DND-41 (cell line): Measurements from ENCODE around the gene ATXN7L1.

Experiments
- EZH2 ChIP-seq: IDR thresholded peaks from 3 replicates; pipeline ENCODE4 v1.6.1; 2012; ENCODE audit warnings: borderline replicate concordance, low read depth, mild to moderate bottlenecking, moderate library complexity, low read length, inconsistent platforms; ENCODE audit not compliant: severe bottlenecking
- TF ChIP-seq, protein P1 (sequence below): IDR thresholded peaks from 2 replicates; pipeline ENCODE4 v1.5.1; 2012; ENCODE audit warnings: borderline replicate concordance, low read length, moderate library complexity, mild to moderate bottlenecking; ENCODE audit not compliant: poor library complexity, severe bottlenecking; ENCODE audit errors: extremely low read depth

DNA sequence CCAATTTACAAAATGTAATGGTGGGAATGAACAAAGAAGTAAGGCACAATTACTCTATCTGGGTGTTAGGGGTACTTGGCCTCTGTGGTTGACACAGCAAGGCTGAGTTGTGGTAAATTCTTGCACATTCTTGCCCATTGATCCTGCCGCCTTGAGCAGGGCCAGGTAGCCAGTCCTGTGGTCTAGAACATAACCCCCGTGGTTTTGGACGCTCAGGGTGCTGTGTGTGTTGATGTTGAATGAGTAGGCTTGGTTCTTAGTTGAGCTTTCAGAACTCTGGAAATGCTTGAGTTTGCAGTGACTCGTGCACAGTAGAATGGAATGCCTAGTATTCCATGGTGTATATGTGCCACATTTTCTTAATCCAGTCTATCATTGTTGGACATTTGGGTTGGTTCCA lies 44.4 kb upstream of the ATXN7L1 start:
- TF ChIP-seq, protein P1, sequence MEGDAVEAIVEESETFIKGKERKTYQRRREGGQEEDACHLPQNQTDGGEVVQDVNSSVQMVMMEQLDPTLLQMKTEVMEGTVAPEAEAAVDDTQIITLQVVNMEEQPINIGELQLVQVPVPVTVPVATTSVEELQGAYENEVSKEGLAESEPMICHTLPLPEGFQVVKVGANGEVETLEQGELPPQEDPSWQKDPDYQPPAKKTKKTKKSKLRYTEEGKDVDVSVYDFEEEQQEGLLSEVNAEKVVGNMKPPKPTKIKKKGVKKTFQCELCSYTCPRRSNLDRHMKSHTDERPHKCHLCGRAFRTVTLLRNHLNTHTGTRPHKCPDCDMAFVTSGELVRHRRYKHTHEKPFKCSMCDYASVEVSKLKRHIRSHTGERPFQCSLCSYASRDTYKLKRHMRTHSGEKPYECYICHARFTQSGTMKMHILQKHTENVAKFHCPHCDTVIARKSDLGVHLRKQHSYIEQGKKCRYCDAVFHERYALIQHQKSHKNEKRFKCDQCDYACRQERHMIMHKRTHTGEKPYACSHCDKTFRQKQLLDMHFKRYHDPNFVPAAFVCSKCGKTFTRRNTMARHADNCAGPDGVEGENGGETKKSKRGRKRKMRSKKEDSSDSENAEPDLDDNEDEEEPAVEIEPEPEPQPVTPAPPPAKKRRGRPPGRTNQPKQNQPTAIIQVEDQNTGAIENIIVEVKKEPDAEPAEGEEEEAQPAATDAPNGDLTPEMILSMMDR, result no peak
- TF ChIP-seq EZH2, result no peak
